SH-SY5Y (cell line): ENCODE data around the gene GRIK1.

Experiments
- GATA2 ChIP-seq: IDR thresholded peaks from 2 replicates; pipeline ENCODE4 v1.6.1; 2011; ENCODE audit warnings: mild to moderate bottlenecking, low read depth, low read length
- GATA3 ChIP-seq: IDR thresholded peaks from 2 replicates; pipeline ENCODE4 v1.6.1; 2011; ENCODE audit warnings: low read depth, mild to moderate bottlenecking, low read length, moderate library complexity

The GRIK1 gene

DNA sequence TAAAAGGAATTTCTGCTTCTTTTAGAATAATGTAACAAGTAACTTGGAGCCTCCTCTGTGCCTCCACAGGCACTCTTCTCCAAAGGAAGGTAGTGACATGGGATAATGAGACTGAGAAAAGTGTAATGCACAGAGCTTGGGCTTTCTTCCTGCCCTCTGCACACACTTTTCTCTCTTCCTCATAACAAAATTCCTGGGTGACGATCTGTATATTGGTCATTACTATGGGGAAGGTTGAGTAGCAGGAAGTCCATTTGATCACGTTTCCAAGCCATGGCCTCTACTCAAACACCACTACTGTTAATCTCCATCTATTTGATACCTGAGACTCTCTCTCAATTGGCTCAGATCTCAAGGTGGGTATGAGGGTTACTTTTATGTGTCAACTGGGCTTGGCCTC is 113.9 kb downstream of the GRIK1 start:
- no peak for TF ChIP-seq GATA3
- no peak for TF ChIP-seq GATA2

DNA sequence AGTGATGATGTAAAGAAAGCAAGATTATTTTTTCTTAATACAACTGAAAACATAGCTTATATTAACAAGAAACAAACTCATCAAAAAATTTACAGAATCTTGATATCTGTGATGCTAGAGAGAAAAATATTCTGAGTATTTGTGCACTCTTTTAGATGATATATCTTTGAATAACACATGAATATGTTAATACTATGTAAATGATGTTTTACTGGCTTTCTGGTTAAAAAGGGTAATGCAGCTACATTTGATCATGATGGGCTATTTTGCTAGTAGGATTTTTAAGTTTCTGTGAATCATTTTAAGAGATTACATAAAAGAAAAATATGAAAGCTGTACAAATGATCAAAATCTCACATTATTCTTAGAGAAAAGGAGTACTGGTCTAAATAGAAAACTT is 114.5 kb downstream of the GRIK1 start:
- no peak for TF ChIP-seq GATA2

- TF ChIP-seq GATA3 (no peak), GATA2 (no peak)
These were observed 117.7 kb downstream of the GRIK1 start for GRCh38 chr21:29822064-29822463.

DNA sequence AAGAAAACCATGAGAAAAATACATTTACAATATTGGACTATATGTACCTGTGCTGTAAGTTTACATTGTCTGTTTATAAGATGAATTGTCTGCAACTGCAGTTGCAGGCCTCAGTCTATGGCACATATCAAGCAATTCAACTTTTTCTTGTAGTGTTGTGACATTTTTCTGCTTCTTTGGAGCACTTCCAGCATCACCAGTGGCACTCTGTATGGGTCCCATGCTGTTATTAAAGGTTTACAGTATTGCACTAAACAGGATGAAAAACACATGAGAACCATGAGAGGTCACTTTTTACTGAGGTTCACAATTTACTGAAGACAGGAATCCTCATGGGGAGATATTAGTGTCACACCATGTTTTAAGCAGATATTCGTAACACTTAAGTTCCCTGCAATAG is 118.6 kb downstream of the GRIK1 start:
- TF ChIP-seq GATA2 (no peak), GATA3 (no peak)

GRCh38 chr21:29819675-29820326 is 120.0 kb downstream of the GRIK1 start:
- TF ChIP-seq GATA2 (no peak), GATA3 (no peak)

GRCh38 chr21:29818383-29818921 is 121.3 kb downstream of the GRIK1 start:
- TF ChIP-seq GATA2: no peak
- no peak for TF ChIP-seq GATA3

GRCh38 chr21:29817450-29817849 is 122.3 kb downstream of the GRIK1 start:
- TF ChIP-seq GATA2: no peak
- no peak for TF ChIP-seq GATA3

- TF ChIP-seq GATA2: no peak
- TF ChIP-seq GATA3: no peak
These were observed 126.8 kb downstream of the GRIK1 start for GRCh38 chr21:29812947-29813346.

- TF ChIP-seq GATA3: no peak
- TF ChIP-seq GATA2: no peak
These were observed 128.9 kb downstream of the GRIK1 start for GRCh38 chr21:29810871-29811270.

DNA sequence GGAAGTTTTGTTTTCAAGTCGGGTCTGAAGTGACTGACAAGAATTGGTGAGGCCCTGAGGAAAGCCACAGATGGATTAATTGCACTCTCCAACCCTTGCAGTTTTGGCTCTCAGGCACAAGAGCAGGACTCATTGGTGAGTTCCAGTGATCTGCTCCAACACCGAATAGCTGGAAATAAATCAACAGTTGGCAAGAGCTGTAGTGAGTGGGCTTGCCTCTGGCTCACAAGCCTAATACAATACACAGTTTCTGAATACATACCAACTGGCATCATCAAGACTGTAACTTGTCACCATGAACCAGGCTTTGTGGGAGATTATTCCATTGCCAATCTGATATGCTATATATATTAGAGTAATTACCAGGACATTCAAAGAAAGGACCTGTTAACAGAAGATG is 131.6 kb downstream of the GRIK1 start:
- TF ChIP-seq GATA3: no peak
- no peak for TF ChIP-seq GATA2

DNA sequence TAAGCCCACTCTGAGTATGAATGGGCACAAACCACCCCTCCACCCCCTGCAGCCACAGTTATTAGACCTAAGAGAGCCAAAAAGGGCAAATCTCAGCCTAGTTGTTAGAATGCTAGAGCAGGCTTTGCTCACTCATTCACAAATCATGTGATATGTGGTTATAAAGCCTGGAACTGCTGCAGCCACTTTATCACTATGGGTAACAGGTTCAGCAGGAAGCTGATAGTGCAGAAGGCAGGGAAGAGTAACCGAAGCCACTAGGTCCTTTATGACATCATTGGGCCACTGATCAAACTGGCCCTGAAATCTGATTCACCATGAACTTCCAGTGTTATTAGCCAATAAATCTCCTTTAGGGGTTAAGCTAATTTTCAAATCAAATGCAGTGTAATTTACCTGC is 134.7 kb downstream of the GRIK1 start:
- no peak for TF ChIP-seq GATA3
- no peak for TF ChIP-seq GATA2

DNA sequence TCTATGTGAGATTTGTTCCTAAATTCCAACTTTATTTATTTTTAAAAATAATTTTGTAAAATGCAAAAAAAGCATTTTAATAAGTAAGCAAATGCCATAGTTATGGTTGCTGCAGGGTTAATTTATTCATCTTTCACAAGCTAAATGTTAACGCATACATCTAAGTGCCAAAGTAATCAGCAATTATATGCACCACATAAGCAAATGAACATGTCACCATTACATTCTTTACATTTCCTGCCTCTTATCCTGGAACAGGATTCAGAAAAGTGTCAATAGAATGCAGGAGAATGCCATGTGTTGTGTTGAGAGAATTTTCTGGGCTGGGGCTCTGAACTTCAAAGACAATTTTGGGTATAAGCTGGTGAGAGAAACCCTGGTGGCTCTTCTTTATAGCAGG is 136.6 kb downstream of the GRIK1 start:
- no peak for TF ChIP-seq GATA3
- TF ChIP-seq GATA2: no peak

- TF ChIP-seq GATA2 (no peak), GATA3 (no peak)
These were observed 138.7 kb downstream of the GRIK1 start for GRCh38 chr21:29801122-29801521.

GRCh38 chr21:29800056-29800455 is 139.7 kb downstream of the GRIK1 start:
- TF ChIP-seq GATA2 (no peak), GATA3 (no peak)

GRCh38 chr21:29798840-29799239 is 141.0 kb downstream of the GRIK1 start:
- TF ChIP-seq GATA3: no peak

GRCh38 chr21:29797155-29797554 is 142.6 kb downstream of the GRIK1 start:
- TF ChIP-seq GATA2 (no peak), GATA3 (no peak)
